Neuronal stem cell (in vitro differentiated cells): Measurements from ENCODE around the gene CFAP161.

ENCODE experiments used
- DNase-seq: peaks from one replicate; pipeline ENCODE4 v3.0.0-alpha.2; 2013; ENCODE audit warnings: low spot score
- H2AFZ ChIP-seq: one replicate; pipeline ENCODE4 v1.6.1; 2013; ENCODE audit warnings: mild to moderate bottlenecking, low read length, inconsistent platforms
- H2AK5ac ChIP-seq: 2 replicates; pipeline ENCODE4 v1.6.1; 2013; ENCODE audit warnings: low read depth, mild to moderate bottlenecking, inconsistent platforms, low read length, moderate library complexity, mixed read lengths
- H2BK120ac ChIP-seq: 2 replicates; pipeline ENCODE4 v1.6.1; 2013; ENCODE audit warnings: low read depth, mild to moderate bottlenecking, inconsistent platforms, low read length, moderate library complexity, mixed read lengths
- H2BK12ac ChIP-seq: one replicate; pipeline ENCODE4 v1.6.1; 2013; ENCODE audit warnings: low read length, inconsistent platforms
- H2BK15ac ChIP-seq: 2 replicates; pipeline ENCODE4 v1.6.1; 2013; ENCODE audit warnings: mild to moderate bottlenecking, low read length, inconsistent platforms, mixed read lengths
- H2BK5ac ChIP-seq: one replicate; pipeline ENCODE4 v1.6.1; 2013; ENCODE audit warnings: inconsistent platforms, mild to moderate bottlenecking, low read length, moderate library complexity
- H3K14ac ChIP-seq: one replicate; pipeline ENCODE4 v1.6.1; 2013; ENCODE audit warnings: low read length, inconsistent platforms
- H3K18ac ChIP-seq: 2 replicates; pipeline ENCODE4 v1.6.1; 2013; ENCODE audit warnings: low read length, inconsistent platforms
- H3K23ac ChIP-seq: 2 replicates; pipeline ENCODE4 v1.6.1; 2013; ENCODE audit warnings: low read depth, mild to moderate bottlenecking, mixed read lengths, low read length, inconsistent platforms; ENCODE audit not compliant: poor library complexity
- H3K27ac ChIP-seq: replicated peaks from 3 replicates; pipeline ENCODE4 v1.5.1; 2013; ENCODE audit warnings: low read length, inconsistent platforms
- H3K27me3 ChIP-seq, 3 experiments: 2 replicates each; pipeline ENCODE4 v1.6.1; 2013; ENCODE audit warnings: low read length in 3 of 3, mild to moderate bottlenecking in 2 of 3, inconsistent platforms in 1 of 3, low read depth in 1 of 3, mixed read lengths in 1 of 3, moderate library complexity in 1 of 3; ENCODE audit not compliant: control insufficient read depth in 3 of 3, insufficient read depth in 3 of 3
- H3K36me3 ChIP-seq, 2 donors: replicated peaks in 1 of 2; 2 replicates each; pipeline ENCODE4 v1.6.1; 2013; ENCODE audit warnings: low read length in 2 of 2; ENCODE audit not compliant: control insufficient read depth in 2 of 2, insufficient read depth in 2 of 2
- H3K4ac ChIP-seq: 2 replicates; pipeline ENCODE4 v1.6.1; 2013; ENCODE audit warnings: inconsistent platforms, mild to moderate bottlenecking, low read length, moderate library complexity
- H3K4me1 ChIP-seq, 2 donors: 1 replicate in 1 of 2; 2 replicates in 1 of 2; pipeline ENCODE4 v1.6.1; 2013; ENCODE audit warnings: low read length in 2 of 2, low read depth in 1 of 2; ENCODE audit not compliant: control insufficient read depth in 2 of 2, insufficient read depth in 1 of 2
- H3K4me2 ChIP-seq: one replicate; pipeline ENCODE4 v1.6.1; 2013; ENCODE audit warnings: mild to moderate bottlenecking, low read length, inconsistent platforms; ENCODE audit not compliant: insufficient read depth, poor library complexity, severe bottlenecking
- H3K4me3 ChIP-seq, 2 donors: 2 replicates each; pipeline ENCODE4 v1.5.1; 2013; ENCODE audit warnings: low read length in 2 of 2, mild to moderate bottlenecking in 2 of 2, inconsistent platforms in 1 of 2, moderate library complexity in 1 of 2
- H3K79me1 ChIP-seq: one replicate; pipeline ENCODE4 v1.6.1; 2013; ENCODE audit warnings: low read depth, mild to moderate bottlenecking, inconsistent platforms, low read length, moderate library complexity
- H3K9ac ChIP-seq: one replicate; pipeline ENCODE4 v1.6.1; 2013; ENCODE audit warnings: mild to moderate bottlenecking, low read depth, low read length, inconsistent platforms; ENCODE audit not compliant: poor library complexity
- H3K9me3 ChIP-seq, 2 donors: replicated peaks in 1 of 2; 2 replicates each; pipeline versions ENCODE3 to v1.6.1; 2013; ENCODE audit warnings: low read length in 2 of 2, mild to moderate bottlenecking in 2 of 2, inconsistent platforms in 1 of 2, low read depth in 1 of 2, mixed read lengths in 1 of 2, moderate library complexity in 1 of 2; ENCODE audit not compliant: control insufficient read depth in 2 of 2, insufficient read depth in 1 of 2
- H4K8ac ChIP-seq: one replicate; pipeline ENCODE4 v1.6.1; 2013; ENCODE audit warnings: low read depth, mild to moderate bottlenecking, inconsistent platforms, low read length, moderate library complexity
- H4K91ac ChIP-seq: one replicate; pipeline ENCODE4 v1.6.1; 2013; ENCODE audit warnings: low read length, low read depth, mild to moderate bottlenecking, inconsistent platforms; ENCODE audit not compliant: poor library complexity
- WGBS, 2 donors: extraction: QIAGEN DNeasy Blood & Tissue Kit; methylation state at CpG; one replicate each; pipeline ENCODE4 v1.1.7; 2013; ENCODE audit warnings: missing lambda C conversion rate in 2 of 2, mixed read lengths in 1 of 2; ENCODE audit not compliant: insufficient read length in 2 of 2, insufficient replicate concordance in 1 of 2; ENCODE audit errors: extremely low coverage in 2 of 2; 5-methylcytosine and 5-hydroxymethylcytosine counted together

CFAP161 gene

GRCh38 chr15:81101894-81102815, 31.9 kb upstream of the CFAP161 start:
- H2BK12ac ChIP-seq: no peak overlapping the region
- H3K27ac ChIP-seq: no peak overlapping the region
- H3K9me3 ChIP-seq: no peaks in the 10 kb centered on the region
- no peak overlapping the region for H3K4ac ChIP-seq
- WGBS, 2 donors: no CpG with 5 or more reads among the region's 7 CpGs
- H2AK5ac ChIP-seq: no peak overlapping the region
- no peaks in the 10 kb centered on the region for H3K36me3 ChIP-seq
- H2BK5ac ChIP-seq: no peak overlapping the region
- no peak overlapping the region for H2BK120ac ChIP-seq
- no peak overlapping the region for H2BK15ac ChIP-seq
- no peaks in the 10 kb centered on the region for H3K79me1 ChIP-seq
- H3K27me3 ChIP-seq: peaks cover 0 to 5% (median 0%) of the 10 kb centered on the region in 3 experiments
- H4K8ac ChIP-seq: no peak overlapping the region
- H3K4me2 ChIP-seq: no peak overlapping the region
- H3K9ac ChIP-seq: no peak overlapping the region
- H3K14ac ChIP-seq: no peak overlapping the region
- no peak overlapping the region for H2AFZ ChIP-seq
- H3K4me1 ChIP-seq: no peaks in the 10 kb centered on the region
- H4K91ac ChIP-seq: no peak overlapping the region
- H3K4me3 ChIP-seq: no peak overlapping the region
- no peak overlapping the region for H3K23ac ChIP-seq
- no peak overlapping the region for H3K18ac ChIP-seq
- DNase-seq: no peak

DNA sequence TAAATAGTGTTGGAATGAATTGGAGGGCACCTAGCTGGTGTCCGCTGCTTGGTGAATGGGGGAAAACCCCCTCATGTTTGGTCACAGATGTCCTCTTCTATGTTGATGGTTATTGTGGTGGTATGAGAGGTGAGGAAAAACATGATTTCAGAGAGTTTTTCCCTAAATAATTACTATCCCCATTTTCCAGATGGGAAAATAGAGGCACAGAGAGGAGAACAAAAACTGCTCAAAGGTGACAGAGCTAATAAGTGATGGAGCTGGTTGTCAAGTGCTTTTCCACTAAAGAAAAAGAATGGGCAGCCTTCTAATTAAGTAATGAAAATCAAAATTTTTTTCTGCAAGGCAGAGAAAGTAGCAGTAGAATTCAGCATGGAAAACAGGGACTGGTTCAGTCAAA, 30.2 kb upstream of the CFAP161 start:
- H2BK120ac ChIP-seq: no peak overlapping the region

DNA sequence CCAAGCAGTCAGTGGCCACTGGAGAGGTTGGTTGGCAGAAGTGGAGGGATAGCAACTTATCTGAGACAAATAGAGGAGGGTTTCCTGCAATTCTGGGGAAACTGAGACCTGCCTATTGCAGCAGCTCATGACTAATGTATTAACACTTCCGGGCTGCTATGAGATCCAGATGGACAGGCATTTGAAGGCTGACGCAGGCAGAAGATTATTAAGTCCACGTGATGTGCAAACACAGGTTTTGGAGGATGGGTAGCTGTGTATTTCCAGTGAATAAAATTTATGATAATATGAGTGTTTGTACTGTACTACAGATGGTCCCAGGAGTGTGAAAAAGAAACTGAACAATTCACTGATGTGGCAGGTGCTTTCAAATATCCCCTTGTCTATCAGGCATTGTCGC, 28.5 kb upstream of the CFAP161 start:
- Histone ChIP-seq H2BK12ac (no peak overlapping the region), H2BK5ac (no peak overlapping the region), H3K27ac (no peak overlapping the region), H3K79me1 (no peaks in the 10 kb centered on the region), H3K4me1 (no peaks in the 10 kb centered on the region), H2BK15ac (no peak overlapping the region), H3K18ac (no peak overlapping the region), H3K36me3 (no peaks in the 10 kb centered on the region), H2AK5ac (no peak overlapping the region), H2AFZ (no peak overlapping the region), H3K4ac (no peak overlapping the region), H3K14ac (no peak overlapping the region), H3K4me2 (no peak overlapping the region), H4K8ac (no peak overlapping the region), H3K9me3 (no peaks in the 10 kb centered on the region), H4K91ac (no peak overlapping the region), H3K9ac (no peak overlapping the region), H2BK120ac (no peak overlapping the region), H3K4me3 (no peak overlapping the region), H3K23ac (no peak overlapping the region), H3K27me3 (no peaks in the 10 kb centered on the region)
- no CpG with 5 or more reads among the region's 4 CpGs for WGBS, 2 donors
- no peak for DNase-seq

More for the DNA sequence above, 30.2 kb upstream of the CFAP161 start:
- H3K9ac ChIP-seq: no peak overlapping the region
- H3K79me1 ChIP-seq: no peaks in the 10 kb centered on the region
- no peaks in the 10 kb centered on the region for H3K4me1 ChIP-seq
- no peaks in the 10 kb centered on the region for H3K9me3 ChIP-seq
- no peak overlapping the region for H3K27ac ChIP-seq
- no peak overlapping the region for H2AK5ac ChIP-seq
- H2BK12ac ChIP-seq: no peak overlapping the region
- no peak overlapping the region for H2AFZ ChIP-seq
- no CpG with 5 or more reads among the region's 1 CpG for WGBS, 2 donors
- H3K4me3 ChIP-seq: no peak overlapping the region
- no peak overlapping the region for H3K18ac ChIP-seq
- no peak overlapping the region for H3K4me2 ChIP-seq
- H4K8ac ChIP-seq: no peak overlapping the region
- no peak overlapping the region for H3K23ac ChIP-seq
- H2BK5ac ChIP-seq: no peak overlapping the region
- no peaks in the 10 kb centered on the region for H3K36me3 ChIP-seq
- no peak overlapping the region for H3K14ac ChIP-seq
- no peak overlapping the region for H3K4ac ChIP-seq
- H3K27me3 ChIP-seq: peaks cover 0 to 5% (median 0%) of the 10 kb centered on the region in 3 experiments
- no peak for DNase-seq
- H4K91ac ChIP-seq: no peak overlapping the region
- H2BK15ac ChIP-seq: no peak overlapping the region

DNA sequence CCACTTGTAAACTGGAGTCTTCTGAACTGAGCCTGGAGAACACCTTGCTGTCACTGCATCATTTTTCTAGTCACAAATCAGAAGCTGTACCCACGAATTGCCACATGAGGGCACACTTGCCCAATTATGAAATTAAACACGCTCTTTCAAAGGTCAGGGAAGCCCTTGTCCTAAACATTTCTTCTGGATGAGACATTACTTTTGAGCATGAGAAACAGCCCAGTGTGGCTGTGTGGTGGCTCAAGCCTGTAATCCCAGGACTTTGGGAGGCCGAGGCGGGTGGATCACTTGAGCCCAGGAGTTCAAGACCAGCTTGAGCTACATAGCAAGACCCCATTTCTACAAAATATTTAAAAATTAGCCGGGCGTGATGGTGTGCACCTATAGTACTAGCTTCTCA, 27.5 kb upstream of the CFAP161 start:
- no peak overlapping the region for H3K4ac ChIP-seq
- H2BK5ac ChIP-seq: no peak overlapping the region
- H3K14ac ChIP-seq: no peak overlapping the region
- H3K9ac ChIP-seq: no peak overlapping the region
- H3K4me3 ChIP-seq: no peak overlapping the region
- no peak overlapping the region for H2AFZ ChIP-seq
- no peak overlapping the region for H3K4me2 ChIP-seq
- no CpG with 5 or more reads among the region's 6 CpGs for WGBS, 2 donors
- no peak overlapping the region for H4K8ac ChIP-seq
- H3K27ac ChIP-seq: no peak overlapping the region
- H4K91ac ChIP-seq: no peak overlapping the region
- H3K18ac ChIP-seq: no peak overlapping the region
- H3K27me3 ChIP-seq: no peaks in the 10 kb centered on the region
- no peaks in the 10 kb centered on the region for H3K79me1 ChIP-seq
- H3K36me3 ChIP-seq: no peaks in the 10 kb centered on the region
- no peak overlapping the region for H2AK5ac ChIP-seq
- DNase-seq: peak; percentile 56
- no peaks in the 10 kb centered on the region for H3K9me3 ChIP-seq
- no peak overlapping the region for H3K23ac ChIP-seq
- H2BK12ac ChIP-seq: no peak overlapping the region
- H2BK120ac ChIP-seq: no peak overlapping the region
- no peaks in the 10 kb centered on the region for H3K4me1 ChIP-seq
- H2BK15ac ChIP-seq: no peak overlapping the region
